NCI-H1105 (cell line): ENCODE results near the gene CHKA.

Source experiments
- DNase-seq: peaks from one replicate; lab custom pipeline; 2025; lab: John Stamatoyannopoulos, UW

Gene CHKA

DNA sequence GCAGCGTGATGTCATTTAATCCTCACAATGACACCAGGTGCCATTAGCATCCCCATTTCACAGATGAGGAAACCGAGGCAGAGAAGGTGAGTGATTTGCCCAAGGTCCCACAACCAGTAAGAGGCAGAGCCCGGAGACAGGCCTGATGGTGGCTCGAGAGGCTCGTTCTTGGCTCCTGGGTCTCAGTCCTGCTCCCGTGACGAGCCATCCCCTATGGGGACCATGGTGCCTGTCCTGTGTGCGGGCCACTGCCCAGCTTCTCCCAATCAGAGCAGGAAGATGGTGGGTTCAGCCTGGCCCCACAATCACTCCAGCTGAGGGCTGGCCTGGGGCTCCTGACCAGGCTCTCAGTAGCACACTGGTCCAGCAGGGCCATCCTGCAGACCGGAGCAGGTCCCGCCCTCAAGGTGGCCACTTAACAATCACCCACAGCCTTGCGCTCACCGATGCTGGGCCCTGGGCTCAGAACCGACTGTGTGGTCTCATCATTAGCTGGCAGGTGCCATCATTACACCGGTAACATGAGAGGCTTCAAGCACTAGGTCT lies 107.5 kb downstream of the CHKA start:
- DNase-seq: no peak

DNA sequence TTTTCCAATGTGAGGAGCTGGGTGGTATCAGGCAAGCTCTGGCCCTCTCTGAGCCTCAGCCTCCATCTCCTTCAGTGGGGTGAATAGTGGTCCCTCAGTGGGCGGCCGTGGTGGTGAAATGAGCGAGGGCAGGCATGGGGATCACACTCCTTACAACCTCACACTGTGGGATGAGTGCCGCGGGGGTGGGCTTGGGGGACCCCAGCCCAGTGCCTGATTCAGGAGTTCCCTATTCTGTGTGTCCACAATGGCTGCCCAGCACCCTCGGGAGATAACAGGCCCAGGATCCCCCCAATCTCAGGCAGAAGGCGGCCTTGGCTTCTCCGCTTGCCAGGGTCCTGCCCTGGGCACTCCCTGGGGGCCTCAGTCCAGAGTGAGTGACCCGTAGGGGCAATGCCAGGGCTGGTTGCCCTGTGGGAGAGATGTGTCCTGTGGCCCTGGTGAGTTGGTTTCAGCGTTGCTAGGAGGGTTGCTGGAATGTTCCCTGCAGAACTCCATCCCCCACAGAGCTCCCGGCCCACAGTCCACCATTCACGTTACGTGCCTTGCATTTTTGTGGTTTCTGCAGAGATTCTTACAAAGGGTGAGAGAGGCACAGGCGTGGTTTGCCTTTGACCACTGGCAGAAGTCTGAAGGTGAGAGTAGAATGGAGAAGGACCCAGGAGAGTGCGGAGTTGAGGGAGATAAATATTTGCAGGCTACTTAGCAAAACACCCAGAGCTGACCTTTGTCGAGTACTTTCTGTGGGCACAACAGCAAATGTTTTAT lies 108.2 kb downstream of the CHKA start:
- no peak for DNase-seq

DNA sequence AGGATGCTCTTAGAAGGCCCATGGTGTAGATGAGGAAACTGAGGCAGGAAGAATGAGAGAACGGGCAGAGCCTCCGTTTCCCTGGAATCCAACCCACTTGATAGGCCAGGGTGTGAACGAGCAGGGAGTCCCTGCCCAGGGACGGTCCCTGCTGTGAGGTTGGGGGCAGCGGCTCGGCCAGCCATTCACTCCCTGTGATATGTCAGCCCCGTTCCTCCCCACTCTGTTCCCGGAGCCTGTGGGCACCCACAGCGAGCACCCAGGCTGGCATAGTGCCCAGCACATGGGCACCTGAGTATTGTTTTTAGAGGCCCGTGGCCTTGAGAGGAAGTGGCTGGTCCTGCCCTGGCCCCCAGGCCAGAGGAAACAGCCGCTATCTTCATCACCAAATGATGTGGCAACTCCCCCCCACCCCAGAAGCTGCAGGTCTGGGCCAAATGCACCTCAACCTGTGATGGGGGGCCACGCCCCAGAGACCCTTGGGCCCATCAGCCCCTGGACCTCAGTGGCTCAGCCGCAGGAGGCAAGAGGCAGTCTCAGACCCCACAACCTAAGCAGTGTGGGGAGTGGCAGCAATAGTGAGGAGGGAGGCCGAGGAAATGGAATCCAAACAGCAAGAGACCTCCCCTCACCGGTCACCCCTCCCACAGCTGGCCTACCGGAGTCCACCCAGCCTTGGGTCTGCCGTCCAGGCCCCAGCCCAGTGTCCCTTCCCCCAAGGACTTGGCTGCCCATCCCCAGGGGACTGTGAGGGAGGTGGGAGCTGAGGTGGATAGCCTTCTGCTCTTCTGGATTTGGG lies 108.9 kb downstream of the CHKA start:
- no peak for DNase-seq

DNA sequence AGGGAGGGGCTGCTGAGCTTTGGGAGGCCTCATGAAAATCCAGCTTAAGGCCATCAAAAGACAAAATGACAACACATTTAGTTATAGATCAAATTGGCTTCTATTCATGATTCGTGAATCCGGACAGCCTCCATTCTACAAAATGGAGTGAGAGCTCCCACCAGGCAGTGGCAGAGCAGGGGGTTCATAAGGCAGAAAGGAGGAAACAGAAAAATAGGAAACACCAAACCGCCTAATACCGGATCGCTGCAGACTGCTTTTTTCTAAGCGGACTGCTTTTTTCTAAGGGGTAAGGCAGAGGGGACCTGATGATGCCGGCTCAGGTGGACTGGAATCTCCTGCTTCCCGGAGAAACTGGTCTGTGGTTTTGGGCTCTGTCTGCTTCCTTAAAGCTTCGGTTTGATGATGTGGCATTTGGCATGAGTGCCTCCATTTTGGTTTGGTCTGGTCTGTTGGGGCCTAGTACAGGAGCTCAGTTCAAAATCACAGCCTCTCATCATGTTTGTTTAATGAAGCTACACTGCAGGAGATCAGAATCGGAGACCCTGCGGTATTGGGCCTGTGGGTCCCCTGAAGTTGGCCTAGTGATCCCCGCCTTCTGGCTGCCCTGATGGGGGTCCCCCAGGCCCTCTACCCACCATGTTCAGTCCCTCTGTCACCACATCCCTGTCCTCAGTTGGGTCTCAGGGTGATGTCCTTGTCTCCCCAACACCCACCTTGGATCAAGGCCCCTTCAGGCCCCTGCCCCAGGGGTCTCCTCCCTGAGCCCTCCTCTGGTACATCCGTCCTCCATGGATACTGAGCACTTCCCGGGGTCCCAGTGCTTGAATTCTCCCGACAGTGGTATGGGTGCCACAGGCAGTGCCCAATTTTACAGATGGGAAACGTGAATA lies 109.9 kb downstream of the CHKA start:
- DNase-seq: no peak

DNA sequence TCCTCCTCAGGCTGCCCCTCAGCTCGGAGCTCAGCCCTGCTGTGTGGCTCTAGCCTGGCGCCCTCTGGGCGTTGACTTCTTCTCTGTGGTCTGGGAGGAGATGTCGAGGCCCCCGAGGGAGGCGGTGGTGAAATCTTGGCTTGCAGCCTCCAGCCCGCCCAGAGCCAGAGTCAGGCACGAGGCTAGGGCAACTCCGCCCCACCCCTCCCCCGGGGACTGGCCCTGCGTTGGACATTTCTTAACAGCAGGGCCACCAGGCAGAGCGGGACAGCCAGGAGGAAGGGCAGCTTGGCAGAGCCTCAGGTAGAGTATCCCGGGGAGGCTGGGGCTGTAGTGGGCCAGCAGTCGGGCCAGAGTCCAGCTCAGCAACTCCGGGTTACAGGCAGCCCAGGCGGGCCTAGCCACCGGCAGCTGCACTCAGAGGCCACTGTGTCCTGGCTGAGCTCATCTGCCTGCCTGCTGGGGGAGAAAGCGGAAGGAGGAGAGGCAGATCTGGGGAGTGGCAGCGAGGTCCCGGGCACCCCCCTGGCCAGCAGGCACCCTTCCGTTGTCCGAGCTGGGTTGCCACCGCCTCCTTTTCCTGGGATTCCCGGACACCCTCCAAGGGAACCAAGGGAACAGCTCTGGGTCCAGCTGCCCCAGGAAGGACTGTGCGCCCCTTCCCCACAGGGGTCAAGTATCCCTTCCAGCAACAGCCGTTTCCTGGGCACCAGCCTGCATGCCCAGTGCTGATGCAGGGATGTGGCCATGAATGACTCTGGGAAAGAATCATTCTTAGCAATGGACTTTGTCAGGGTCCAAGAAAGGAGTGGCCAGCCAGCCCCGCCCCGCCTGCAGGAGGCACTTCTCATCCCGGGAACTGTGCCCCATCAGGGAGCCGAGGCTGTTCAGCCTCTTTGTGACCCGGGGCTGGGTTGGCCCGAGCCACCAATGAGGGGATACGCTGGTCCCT lies 110.8 kb downstream of the CHKA start, which contains the start of gene ALDH3B1:
ALDH3B1 (plus strand) TSS at position 238 of the 952 bp plus-strand sequence. CDS start 4,971 bp downstream, outside the sequence.
- DNase-seq: no peak

DNA sequence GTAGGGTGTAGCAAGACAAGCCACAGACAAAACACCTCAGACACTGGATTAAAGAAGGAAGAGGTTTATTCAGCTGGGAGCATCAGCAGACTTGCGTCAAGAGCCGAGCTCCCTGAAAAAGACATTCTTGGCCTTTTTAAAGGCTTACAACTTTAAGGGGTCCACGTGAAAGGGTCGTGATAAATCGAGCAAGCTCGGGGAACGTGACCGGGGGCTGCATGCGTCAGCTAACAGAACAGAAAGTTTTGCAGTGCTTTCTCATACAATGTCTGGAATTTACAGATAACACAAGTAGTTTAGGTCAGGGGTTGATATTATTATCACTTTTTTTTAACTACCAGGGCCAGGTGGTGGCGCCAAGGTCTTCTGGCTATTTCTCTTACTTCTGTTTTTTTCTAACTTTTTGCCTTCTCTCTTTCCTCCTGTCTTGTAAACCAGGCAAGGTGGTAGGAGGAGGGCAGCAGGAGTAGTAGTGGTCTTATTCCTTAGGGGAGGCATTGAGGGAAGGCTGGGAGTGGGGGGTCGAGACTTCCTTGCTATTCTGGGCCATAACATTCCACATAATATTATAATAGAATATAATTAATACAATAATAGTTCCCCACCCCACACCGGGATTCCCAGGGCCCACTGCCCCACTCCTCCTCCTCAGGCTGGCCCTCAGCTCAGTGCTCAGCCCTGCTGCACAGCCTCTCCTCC lies 111.6 kb downstream of the CHKA start:
- DNase-seq: no peak

DNA sequence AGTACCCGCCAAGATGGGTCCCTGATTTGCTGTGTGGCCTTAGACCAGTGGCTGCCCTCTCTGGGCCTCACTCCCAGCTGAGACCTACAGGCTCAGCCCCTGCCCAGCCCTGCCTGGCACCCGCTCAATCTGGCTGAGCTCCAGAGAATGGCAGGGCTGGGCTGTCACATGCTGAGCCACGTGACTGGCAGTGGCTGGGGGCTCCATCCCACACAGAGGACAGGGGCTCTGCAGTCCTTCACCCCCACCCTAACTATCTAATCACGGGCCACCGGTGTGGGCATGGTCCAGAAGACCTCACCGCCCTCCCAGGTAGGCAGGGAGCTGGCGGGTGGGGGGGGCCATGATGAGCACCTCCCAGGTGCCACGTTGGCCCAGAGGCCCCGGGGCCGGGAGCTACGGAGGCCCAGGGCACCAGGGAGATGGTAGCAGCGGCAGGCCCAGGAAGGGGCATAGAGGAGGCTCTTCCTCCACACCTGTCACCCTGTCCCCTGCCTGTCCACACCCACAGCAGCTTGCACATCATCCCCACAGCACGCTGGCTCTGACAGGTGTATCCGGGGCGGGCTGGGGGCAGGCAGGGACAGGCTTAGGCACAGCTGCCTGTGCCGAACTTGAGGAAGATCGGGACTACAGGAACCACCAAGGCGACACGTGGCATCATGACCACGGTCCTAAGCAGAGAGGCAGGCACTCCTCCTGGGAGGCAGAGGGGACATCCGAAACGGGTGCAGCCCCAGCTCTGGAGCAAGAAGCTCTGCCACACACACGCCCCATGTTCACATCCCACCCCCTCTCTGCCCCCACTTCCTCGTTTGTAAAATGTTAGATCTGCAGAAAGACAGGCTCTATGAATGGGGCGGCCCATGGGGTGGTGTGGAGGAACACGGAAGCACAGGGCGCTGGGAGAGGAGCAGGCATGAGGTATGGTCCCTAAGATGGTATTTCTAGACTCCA lies 112.5 kb downstream of the CHKA start:
- peak; percentile 70 for DNase-seq

DNA sequence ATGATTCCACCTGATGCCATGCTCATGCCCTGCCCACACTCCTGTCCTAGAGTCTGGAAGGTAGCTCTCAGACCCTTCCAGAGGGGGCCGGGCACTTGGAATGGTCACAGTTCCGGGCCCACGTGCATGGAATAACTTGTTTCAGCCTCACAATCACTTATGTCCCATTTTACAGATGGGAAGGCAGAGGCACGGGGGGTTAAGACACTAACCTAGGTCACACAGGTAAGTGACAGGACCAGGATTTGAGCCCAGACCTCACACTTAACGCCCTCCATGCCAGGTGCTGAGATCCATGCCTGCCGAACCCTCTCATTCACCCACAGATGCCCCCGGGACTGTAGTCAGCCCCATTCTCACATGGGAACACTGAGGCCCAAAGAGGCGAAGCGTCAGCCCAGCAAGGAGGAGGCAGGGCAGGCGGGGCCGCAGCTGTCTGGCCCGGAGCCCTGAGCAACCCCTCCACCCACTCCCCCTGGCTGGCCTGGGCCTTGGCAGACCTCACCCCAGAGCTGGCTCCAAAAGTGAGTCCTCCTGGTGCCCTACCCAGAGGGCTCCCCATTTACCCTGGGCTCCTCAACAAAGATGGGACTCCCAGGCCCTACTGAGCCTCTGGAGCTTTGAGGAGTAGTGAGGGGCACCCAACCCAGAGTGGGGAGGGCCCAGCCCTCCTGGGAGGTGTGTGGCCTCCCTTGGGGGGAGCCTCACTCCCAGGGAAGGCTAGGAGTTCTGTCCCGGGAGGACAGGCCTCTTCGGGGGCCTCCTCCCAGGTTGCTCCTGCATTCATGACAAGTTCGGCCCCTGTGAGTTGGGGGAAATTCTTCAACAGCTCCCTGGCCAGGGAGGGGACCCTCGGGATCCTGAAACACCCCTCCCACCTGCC lies 113.4 kb downstream of the CHKA start:
- no peak for DNase-seq

DNA sequence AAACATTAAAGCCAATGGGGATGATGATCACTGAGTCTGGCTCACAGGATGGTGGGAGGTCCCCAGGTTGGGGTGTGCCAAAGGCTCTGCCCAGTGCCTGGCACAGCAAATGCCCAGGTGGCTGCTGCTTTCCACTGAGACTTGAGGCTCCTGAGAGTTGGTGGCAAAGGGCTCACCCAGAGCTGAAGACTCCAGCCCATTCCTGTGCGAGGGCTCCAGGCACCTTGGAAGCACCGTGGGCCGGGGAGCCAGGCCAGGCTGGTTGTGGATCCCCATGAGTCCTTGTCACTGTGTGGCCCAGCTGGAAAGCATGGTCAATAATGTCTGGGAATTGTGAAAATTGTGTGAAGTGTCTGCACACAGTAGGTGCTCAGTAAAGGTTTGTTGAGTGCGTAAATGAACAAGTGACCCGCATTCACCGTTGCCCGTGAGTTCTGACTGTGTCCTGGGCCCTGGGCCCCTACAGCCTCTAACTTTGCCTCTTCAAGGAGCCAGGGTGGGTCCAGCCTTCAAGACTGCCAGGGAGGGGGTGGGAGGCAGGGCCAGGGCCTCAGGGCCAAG lies 114.5 kb downstream of the CHKA start:
- no peak for DNase-seq

DNA sequence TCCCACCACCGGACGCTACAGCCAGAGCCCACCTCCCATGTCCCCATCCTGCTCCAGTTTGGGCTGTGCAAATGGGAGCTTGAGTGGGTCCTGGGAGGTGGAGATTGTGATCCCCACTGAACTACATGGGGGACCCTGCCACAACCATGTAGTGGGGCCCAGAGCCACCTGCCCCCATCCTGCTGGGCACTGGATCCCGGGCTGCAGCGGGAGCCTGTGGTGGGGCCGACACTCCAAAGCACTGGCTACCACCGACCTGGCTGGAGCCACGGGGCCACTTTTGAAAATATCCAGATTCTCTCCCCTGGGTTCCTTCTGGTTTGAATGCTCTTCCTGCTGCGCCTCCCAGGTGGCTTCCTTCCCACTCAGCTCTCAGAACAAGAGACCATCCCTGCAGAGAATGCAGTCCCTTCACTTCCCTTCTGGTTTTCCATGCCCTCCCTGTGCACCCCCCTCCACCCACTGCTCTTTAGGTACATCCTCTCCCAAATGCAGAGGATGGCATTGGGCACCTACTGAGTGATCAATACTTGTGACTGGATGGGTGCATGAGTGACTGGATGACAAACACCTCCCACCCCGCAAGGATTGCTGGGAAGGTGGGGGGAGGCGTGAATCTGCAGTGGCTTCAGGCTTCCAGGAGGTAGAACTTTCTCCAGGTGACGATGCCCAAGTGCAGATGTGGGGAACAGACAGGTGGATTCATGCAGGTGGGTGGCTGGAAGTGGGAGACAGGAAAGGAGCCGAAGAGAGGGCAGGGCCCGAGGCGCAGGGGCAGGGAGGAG lies 116.4 kb downstream of the CHKA start:
- DNase-seq: no peak

DNA sequence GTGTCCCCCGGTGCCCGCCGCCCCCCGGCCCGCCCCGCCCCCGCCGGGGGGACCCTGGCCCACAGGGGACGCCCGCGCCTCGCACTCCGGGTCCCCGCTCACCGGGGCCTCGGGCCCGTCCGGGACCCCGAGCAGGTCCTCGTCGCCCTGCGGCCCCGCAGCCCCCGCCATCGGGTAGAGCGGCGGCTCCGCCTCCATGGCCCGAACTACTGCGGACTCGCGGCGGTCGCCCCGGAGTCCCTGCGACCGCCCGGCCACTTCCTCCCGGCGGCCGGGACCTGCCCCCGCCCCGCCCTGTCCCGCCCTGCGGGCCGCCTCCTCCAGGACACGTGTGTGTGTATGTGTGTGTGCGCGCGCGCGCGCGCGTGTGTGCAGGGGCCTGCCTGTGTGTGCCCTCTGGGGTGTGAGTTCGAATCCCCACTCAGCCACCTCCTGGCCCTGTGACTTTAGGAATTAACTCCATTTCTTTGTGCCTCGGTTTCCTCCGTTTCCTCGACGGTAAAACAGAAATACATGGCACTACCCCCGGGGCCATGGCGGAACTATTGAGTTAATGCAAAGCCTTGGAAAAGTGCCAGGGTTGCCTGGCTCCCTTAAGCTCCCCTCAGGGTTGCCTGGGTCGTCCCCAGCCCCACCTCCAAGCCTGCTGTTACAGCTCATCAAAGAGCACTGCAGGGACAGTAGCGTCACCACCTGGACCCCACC lies 117.2 kb downstream of the CHKA start, which contains the start of gene UNC93B1:
UNC93B1 (minus strand) TSS at position 252 of the 705 bp plus-strand sequence; CDS start at position 198, 54 bp downstream.
- DNase-seq: peak; percentile 46

DNA sequence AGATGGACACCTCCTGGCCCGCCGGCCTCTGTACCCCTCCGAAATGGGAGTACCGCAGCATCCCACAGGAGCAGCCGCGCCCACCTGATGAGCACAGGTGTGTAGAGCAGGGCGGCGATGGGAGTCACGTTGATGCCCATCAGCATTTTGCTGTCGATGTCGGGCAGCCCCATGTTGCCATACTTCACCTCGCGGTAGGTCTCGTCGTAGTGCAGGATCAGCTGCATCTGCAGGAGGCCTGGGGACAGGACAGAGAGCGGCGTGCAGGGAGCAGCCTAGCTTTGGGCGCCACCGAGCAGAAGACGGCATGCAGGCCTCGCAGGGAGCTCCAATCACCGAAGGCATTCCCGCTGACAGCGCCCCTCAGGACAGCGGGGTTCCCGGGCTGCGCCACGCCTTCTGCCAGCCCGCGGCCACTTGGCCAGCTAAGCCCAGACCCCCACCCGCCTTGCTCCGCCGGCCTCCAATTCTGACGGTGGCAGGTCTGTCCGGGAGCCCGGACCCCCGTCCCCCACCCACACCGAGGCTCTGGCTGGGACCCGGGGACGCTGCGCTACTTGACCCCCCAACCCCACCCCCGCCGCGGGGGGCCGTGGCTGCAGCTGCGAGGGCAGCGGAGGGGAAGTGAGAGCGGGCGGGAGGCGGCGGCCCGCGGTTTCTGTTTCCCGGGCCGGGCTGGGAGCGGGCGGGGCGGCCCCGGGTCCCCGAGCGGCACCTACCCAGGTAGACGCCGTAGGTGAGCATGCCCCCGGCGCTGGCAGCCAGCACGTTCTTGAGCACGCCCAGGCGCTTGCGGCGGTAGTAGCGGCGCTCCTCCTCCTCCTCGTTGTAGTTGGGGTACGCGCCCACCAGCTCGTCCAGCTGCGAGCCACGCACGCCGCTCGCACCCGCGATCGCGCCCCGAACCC lies 118.0 kb downstream of the CHKA start:
- peak; percentile 18 for DNase-seq
